ENCODE data around the gene TMEM115. TPM values are rescaled to one million over a fixed set of nuclear protein-coding genes. Genes with fewer than 3 reads are reported as not detected.

Gene TMEM115
- total RNA-seq, 1 experiment from 2014 or later, result 35.4 TPM

GRCh38 chr3:50355829-50356552, 3.3 kb downstream of the TMEM115 start:
- no peak for DNase-seq (ENCODE audit: low spot score)
- in situ Hi-C loops (cut with HindIII; ENCODE audit: low sequenced_read_pairs), result loop anchor here (10.0 kb wide), 2 partner anchors 91 to 179 kb away; partner anchors contain the start of gene SEMA3B

GRCh38 chr3:50354850-50355249, 4.5 kb downstream of the TMEM115 start:
- in situ Hi-C loops (cut with HindIII; ENCODE audit: low sequenced_read_pairs), result loop anchor here (10.0 kb wide), 2 partner anchors 90 to 180 kb away; partner anchors contain the start of gene SEMA3B
- DNase-seq (ENCODE audit: low spot score), result no peak

- in situ Hi-C loops (cut with HindIII; ENCODE audit: low sequenced_read_pairs), result loop anchor here (10.0 kb wide), 2 partner anchors 89 to 181 kb away; partner anchors contain the start of gene SEMA3B
- no peak for DNase-seq (ENCODE audit: low spot score)
These were observed 5.0 kb downstream of the TMEM115 start for GRCh38 chr3:50354186-50354764.

DNA sequence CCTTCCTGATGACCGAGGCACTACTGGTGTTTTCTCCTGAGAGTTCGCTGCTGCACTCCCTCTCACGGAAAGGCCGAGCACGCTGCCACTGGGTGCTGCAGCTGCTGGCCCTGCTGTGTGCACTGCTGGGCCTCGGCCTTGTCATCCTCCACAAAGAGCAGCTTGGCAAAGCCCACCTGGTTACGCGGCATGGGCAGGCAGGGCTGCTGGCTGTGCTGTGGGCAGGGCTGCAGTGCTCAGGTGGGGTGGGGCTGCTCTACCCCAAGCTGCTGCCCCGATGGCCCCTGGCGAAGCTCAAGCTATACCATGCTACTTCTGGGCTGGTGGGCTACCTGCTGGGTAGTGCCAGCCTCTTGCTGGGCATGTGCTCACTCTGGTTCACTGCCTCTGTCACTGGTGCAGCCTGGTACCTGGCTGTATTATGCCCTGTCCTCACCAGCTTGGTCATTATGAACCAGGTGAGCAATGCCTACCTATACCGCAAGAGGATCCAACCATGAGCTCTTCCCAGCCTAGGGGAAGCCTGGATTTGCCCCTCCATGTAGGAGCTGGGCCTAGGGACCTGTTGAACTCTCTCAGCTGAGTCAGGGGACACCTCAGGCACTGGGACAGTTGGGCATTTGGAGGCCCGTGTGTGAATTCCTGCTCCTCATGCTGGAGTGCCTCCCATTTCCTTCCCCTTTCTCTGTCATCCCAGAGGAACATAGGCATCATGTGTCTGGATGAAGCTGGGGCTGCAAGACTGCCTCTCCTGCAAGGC, 5.9 kb downstream of the TMEM115 start:
- no peak for DNase-seq (ENCODE audit: low spot score)
- in situ Hi-C loops (cut with HindIII; ENCODE audit: low sequenced_read_pairs), result loop anchor here (10.0 kb wide), 2 partner anchors 89 to 181 kb away; partner anchors contain the start of gene SEMA3B

DNA sequence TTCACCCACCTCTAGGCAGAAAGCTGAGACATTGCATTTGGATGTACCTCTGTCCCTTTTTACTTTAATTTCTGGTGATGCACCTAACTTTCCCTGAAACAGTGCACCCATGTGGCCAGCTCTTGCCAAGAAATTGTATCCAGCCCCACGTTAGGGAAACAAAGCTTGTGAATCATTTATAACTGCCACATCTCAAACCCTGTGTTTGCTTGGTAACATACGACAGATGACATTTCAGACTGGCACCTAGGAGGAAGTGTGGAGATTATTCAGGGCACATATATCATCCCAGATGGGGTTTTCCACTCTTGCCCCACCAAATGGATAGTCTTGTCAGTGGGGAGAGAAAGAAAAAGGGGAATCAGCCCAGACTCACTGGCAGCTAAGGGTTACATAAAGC, 6.5 kb downstream of the TMEM115 start:
- in situ Hi-C loops (cut with HindIII; ENCODE audit: low sequenced_read_pairs), result loop anchor here (10.0 kb wide), 2 partner anchors 88 to 182 kb away; partner anchors contain the start of gene SEMA3B
- DNase-seq (ENCODE audit: low spot score), result no peak

DNA sequence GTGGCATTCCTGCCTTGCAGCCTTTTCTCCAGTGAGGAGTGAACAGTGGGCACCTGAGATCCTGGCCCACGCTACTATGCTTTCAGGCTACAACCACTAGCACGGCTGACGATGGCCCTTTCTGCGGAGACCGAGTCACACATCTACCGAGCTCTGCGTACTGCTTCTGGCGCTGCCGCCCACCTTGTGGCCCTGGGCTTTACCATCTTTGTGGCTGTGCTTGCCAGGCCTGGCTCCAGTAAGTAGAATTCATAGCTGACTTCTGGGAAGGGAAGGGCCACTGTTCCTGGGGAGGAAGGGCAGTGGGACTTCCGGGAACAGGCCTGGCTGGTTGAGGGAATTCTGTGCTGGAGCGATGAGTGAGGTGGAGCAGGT, 8.0 kb downstream of the TMEM115 start:
- DNase-seq (ENCODE audit: low spot score), result no peak

DNA sequence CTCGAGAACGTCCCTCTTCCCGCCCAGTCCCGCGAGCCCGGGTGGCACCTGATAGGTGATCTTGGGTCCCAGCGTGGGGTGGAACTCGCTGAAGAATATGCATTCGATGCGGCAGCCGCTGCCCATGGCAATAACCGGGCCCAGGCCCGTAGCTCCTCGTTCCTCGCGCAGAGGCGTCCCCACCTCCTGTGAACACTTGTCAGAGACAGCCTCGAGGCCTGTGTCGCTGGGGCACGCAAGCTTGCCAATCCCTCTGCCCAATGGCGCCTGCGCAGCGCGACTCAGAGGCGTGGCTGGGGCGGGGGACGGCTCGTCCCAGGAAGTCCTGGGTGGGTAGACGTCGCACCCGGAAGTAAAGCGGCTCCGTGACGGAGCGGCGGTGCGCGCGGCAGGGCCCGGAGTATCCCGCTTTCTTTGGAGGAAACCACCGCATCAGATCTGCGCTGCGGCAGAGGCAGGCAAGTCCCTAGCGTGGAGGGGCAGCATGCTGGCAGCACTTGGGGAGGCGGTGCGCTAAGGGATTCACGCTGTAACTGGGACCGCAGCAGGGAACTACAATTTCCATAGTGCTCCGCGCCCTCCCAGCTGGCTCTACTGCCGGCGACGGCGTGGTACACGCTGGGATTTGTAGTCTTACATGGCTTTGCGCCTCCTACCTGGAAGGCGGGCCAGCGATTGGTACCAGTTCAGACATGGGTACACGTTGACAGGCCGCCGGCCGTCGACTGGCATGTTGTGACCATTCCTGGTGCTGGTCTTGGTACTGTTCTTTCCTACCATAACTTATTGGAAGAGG, 8.6 kb downstream of the TMEM115 start, which contains the start of the genes CYB561D2 and NPRL2:
Gene CYB561D2 (plus strand): TSS at position 336 of the 796 bp plus-strand sequence. CDS start 572 bp downstream, outside the sequence.
Gene NPRL2 (minus strand): TSS at position 249 of the 796 bp plus-strand sequence. CDS start 123 bp downstream, at position 126.
- DNase-seq (ENCODE audit: low spot score), result peak; percentile 97
- in situ Hi-C loops (cut with HindIII; ENCODE audit: low sequenced_read_pairs), result loop anchor here (10.0 kb wide), 2 partner anchors 86 to 184 kb away; partner anchors contain the start of gene SEMA3B

More for the DNA sequence above, 8.0 kb downstream of the TMEM115 start:
- in situ Hi-C loops (cut with HindIII; ENCODE audit: low sequenced_read_pairs), result loop anchor here (10.0 kb wide), 2 partner anchors 87 to 183 kb away; partner anchors contain the start of gene SEMA3B

- in situ Hi-C loops (cut with HindIII; ENCODE audit: low sequenced_read_pairs), result loop anchor here (10.0 kb wide), 2 partner anchors 85 to 185 kb away; partner anchors contain the start of gene SEMA3B
- DNase-seq (ENCODE audit: low spot score), result no peak
These were observed 9.2 kb downstream of the TMEM115 start for GRCh38 chr3:50350213-50350526.

DNA sequence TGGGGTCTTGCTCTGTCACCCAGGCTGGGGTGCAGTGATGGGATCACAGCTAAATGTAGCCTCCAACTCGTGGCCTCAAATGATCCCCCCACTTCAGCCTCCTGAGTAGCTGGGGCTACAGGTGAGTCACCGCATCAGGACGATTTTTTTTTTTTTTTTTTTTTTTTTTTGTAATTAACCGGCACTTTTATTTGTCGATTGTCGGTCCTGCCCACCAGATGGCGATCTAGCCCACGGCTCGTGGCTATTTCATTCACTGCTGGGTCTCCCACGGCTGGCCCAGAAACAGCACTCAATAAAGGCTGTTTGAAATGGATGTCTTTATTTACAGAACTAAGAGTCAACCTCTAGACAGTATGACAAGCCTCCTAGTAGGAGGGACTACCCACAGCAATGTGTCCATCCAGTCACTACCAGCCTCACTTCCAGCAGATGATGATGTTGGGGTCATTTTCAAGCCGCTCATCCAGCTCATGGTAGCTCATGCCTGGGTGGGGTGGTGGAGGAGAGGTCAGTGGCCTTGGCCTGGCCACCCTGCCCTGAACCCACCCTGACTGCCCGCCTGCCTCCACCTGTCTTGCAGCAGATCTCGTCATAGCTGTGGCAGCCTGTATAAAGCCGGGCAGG, 12.0 kb downstream of the TMEM115 start:
- peak; percentile 86 for DNase-seq (ENCODE audit: low spot score)
- in situ Hi-C loops (cut with HindIII; ENCODE audit: low sequenced_read_pairs), result no loop called here

GRCh38 chr3:50345586-50346234, 13.6 kb downstream of the TMEM115 start, which contains the start of gene ZMYND10:
Gene ZMYND10 (minus strand): TSS chr3:50345732. CDS start chr3:50345579, 153 bp downstream.
- DNase-seq (ENCODE audit: low spot score), result no peak
- in situ Hi-C loops (cut with HindIII; ENCODE audit: low sequenced_read_pairs), result no loop called here

GRCh38 chr3:50345008-50345407, 14.3 kb downstream of the TMEM115 start:
- in situ Hi-C loops (cut with HindIII; ENCODE audit: low sequenced_read_pairs), result no loop called here

DNA sequence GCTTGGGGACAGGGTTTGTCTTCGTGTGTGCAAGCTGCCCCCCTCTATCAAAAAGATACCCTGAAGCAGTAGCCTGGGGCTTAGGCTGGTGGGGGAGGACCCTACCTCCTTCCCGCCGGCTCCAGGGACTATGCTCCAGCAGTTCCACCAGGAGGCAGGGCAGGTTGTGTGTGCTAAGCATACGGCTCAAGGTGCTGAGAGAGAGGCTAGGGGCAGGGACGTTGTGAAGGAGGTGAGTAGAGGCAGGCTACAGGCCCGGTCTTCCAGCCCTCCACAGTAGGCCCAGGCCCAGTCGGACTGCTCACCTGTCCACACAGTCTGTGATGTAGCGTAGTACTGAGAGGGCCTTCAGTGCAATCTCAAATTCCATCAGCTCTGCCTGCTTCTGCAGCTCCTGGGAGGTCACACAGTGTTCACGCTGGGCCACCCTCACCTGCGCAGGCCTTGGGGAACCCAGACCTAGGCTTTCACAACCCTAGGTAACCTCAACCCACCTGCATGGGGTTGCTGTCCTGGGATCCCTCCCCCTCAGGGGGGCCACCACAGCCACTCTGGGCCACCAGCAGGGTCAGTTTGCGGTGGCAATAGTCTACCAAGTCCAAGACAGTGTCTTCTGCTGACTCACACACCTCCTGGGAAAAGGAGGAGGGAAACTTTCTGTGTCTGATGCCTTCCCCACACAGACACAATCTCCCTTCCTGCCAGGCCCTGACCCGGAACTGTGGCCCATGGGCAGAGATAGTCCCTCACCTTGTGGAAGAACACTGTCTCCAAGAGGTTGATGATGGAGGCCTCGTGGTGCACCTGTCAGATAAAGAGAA, 16.3 kb downstream of the TMEM115 start:
- DNase-seq (ENCODE audit: low spot score), result no peak
- in situ Hi-C loops (cut with HindIII; ENCODE audit: low sequenced_read_pairs), result no loop called here

More at GRCh38 chr3:50345008-50345407, 14.3 kb downstream of the TMEM115 start:
- no peak for DNase-seq (ENCODE audit: low spot score)

- no peak for DNase-seq (ENCODE audit: low spot score)
- in situ Hi-C loops (cut with HindIII; ENCODE audit: low sequenced_read_pairs), result no loop called here
These were observed 17.2 kb downstream of the TMEM115 start for GRCh38 chr3:50341996-50342650.

- no peak for DNase-seq (ENCODE audit: low spot score)
- in situ Hi-C loops (cut with HindIII; ENCODE audit: low sequenced_read_pairs), result no loop called here
These were observed 17.8 kb downstream of the TMEM115 start for GRCh38 chr3:50341537-50341936.

- DNase-seq (ENCODE audit: low spot score), result peak; percentile 57
- in situ Hi-C loops (cut with HindIII; ENCODE audit: low sequenced_read_pairs), result no loop called here
These were observed 18.6 kb downstream of the TMEM115 start, which contains the start of gene RASSF1 for GRCh38 chr3:50340448-50341329. Gene RASSF1 (minus strand): TSS chr3:50340836. CDS start chr3:50340805, 31 bp downstream.

Data from G401 (cell line).